Gastrocnemius medialis (tissue), 4 donors: ENCODE results near the gene AGBL1.

ENCODE experiments used
- CTCF ChIP-seq, 5 experiments: fragments of 450-650 bp in 3 of 5; fragments of 200-600 bp in 2 of 5; sonication (generic) in 2 of 5; IDR thresholded peaks in 4 of 5; conservative IDR thresholded peaks in 1 of 5; 1 replicate in 4 of 5; 2 replicates in 1 of 5; pipeline ENCODE4 v1.5.1; 2016 to 2019; ENCODE audit warnings: antibody characterized with exemption in 5 of 5, mild to moderate bottlenecking in 3 of 5, moderate library complexity in 3 of 5
- POLR2A ChIP-seq, 2 donors: fragments of 450-650 bp; IDR thresholded peaks; one replicate each; pipeline ENCODE4 v1.6.1; 2017; ENCODE audit warnings: antibody characterized with exemption in 2 of 2, mild to moderate bottlenecking in 2 of 2, moderate library complexity in 2 of 2

GRCh38 chr15:86865920-86866319 is 786.2 kb downstream of the AGBL1 start:
- no peak for TF ChIP-seq CTCF (IDR thresholded peaks at IDR 0.05 in 4 of 5, conservative IDR thresholded peaks at IDR 0.05 in 1 of 5)
- no peak for TF ChIP-seq POLR2A (IDR thresholded peaks at IDR 0.05)
